ENCODE results near the gene BEST1.

DNA sequence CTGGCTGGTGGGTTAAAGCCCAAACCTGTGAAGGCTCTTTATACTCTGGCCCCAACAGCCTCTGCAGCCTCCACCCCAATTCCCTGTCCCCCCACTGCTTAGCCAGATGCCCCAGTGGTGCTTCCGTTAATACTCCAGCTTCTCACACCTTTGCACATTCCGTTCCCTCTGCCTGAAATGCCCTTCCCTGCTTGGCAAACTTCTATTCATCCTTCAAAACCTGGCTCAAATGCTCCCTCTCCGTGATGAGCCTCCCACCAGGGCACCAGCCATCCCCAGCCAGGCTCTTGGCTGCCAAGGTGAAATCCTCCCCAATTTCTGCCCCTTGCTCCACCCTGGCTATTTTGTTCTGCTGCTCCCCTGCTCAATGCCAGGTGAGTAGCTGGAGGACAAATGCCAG is 46.3 kb upstream of the BEST1 start:
- no peak for TF ChIP-seq ZNF274 (IDR thresholded peaks at IDR 0.05; ENCODE audit: low read depth, low read length)
- no peak for TF ChIP-seq SUZ12 (IDR thresholded peaks at IDR 0.05; ENCODE audit: extremely low read depth, insufficient read depth, insufficient read length)

Data from NT2/D1 (cell line).